ENCODE measurements around the gene TMEM88.

TMEM88 gene

GRCh38 chr17:7887482-7888183 lies 32.8 kb downstream of the TMEM88 start:
- peak; percentile 60 for DNase-seq

GRCh38 chr17:7888184-7888920 lies 33.5 kb downstream of the TMEM88 start, which contains the start of gene CHD3:
CHD3 (plus strand) TSS chr17:7888789; CDS start chr17:7889001, 212 bp downstream.
- no peak for DNase-seq

GRCh38 chr17:7889166-7889955 lies 34.5 kb downstream of the TMEM88 start:
- no peak for DNase-seq

- no peak for DNase-seq
These were observed 38.5 kb downstream of the TMEM88 start for GRCh38 chr17:7893187-7893880.

- no peak for DNase-seq
These were observed 39.4 kb downstream of the TMEM88 start for GRCh38 chr17:7894226-7894625.

GRCh38 chr17:7894866-7895265 lies 40.0 kb downstream of the TMEM88 start:
- DNase-seq = no peak

GRCh38 chr17:7897090-7897489 lies 42.2 kb downstream of the TMEM88 start:
- DNase-seq = no peak

- no peak for DNase-seq
These were observed 42.9 kb downstream of the TMEM88 start for GRCh38 chr17:7897773-7898172.

GRCh38 chr17:7903154-7904103 lies 48.6 kb downstream of the TMEM88 start:
- no peak for DNase-seq
